K562 (cell line): Measurements from ENCODE around the gene SCAP. TPM values are rescaled to one million over a fixed set of nuclear protein-coding genes. Genes with fewer than 3 reads are reported as not detected.

Experiments
- EHMT2 ChIP-seq: fragments of 450-650 bp; IDR thresholded peaks from 2 replicates; pipeline ENCODE4 v1.6.1; 2018; ENCODE audit warnings: antibody characterized with exemption
- ELK1 ChIP-seq: sonication (generic); formaldehyde crosslinking; IDR thresholded peaks from 2 replicates; pipeline ENCODE4 v1.8.1; 2022; ENCODE audit warnings: missing genetic modification reagents
- FOXJ2 ChIP-seq: fragments of 200-800 bp; sonication (Bioruptor generic); IDR thresholded peaks from 2 replicates; pipeline ENCODE4 v1.6.1; 2016; ENCODE audit warnings: missing genetic modification characterization, missing compliant biosample characterization
- FUS ChIP-seq: fragments of 200-400 bp; formaldehyde crosslinking; optimal IDR thresholded peaks from 2 replicates; pipeline ENCODE3; 2017; ENCODE audit warnings: low read depth, low read length
- HDGF ChIP-seq: fragments of 450-650 bp; IDR thresholded peaks from 2 replicates; pipeline ENCODE4 v1.6.1; 2016
- ILK ChIP-seq: fragments of 450-650 bp; IDR thresholded peaks from 2 replicates; pipeline ENCODE4 v1.6.1; 2016; ENCODE audit warnings: missing genetic modification characterization, low read depth, mild to moderate bottlenecking, missing compliant biosample characterization, moderate library complexity, borderline replicate concordance
- IRF2 ChIP-seq: sonication (generic); formaldehyde crosslinking; IDR thresholded peaks from 2 replicates; pipeline ENCODE4 v1.8.1; 2022; ENCODE audit warnings: mild to moderate bottlenecking, missing genetic modification reagents
- KDM4B ChIP-seq, 2 experiments: fragments of 450-650 bp in 1 of 2; sonication (generic) in 1 of 2; IDR thresholded peaks; 2 replicates each; pipeline ENCODE4 v1.6.1; 2016 to 2017; ENCODE audit warnings: borderline replicate concordance in 2 of 2, antibody characterized with exemption in 1 of 2, low read depth in 1 of 2, mild to moderate bottlenecking in 1 of 2
- KHSRP ChIP-seq: fragments of 450-650 bp; IDR thresholded peaks from 2 replicates; pipeline ENCODE4 v1.6.1; 2017
- MCM5 ChIP-seq: fragments of 450-650 bp; IDR thresholded peaks from 2 replicates; pipeline ENCODE4 v1.6.1; 2016; ENCODE audit warnings: low read depth
- MEF2D ChIP-seq: conservative IDR thresholded peaks from 2 replicates; pipeline ENCODE4 v1.6.1; 2016; ENCODE audit warnings: low read depth, missing genetic modification characterization, missing compliant biosample characterization
- NFRKB ChIP-seq: fragments of 450-650 bp; IDR thresholded peaks from 2 replicates; pipeline ENCODE4 v1.6.1; 2016; ENCODE audit warnings: low read depth
- PATZ1 ChIP-seq: fragments of 250-450 bp; sonication (Bioruptor Pico); IDR thresholded peaks from 2 replicates; pipeline ENCODE4 v1.5.0; 2020; ENCODE audit warnings: mild to moderate bottlenecking, borderline replicate concordance
- PKNOX1 ChIP-seq: fragments of 450-650 bp; IDR thresholded peaks from 2 replicates; pipeline ENCODE4 v1.6.1; 2016
- RBM17 ChIP-seq: fragments of 200-400 bp; formaldehyde crosslinking; IDR thresholded peaks from 2 replicates; pipeline ENCODE4 v1.6.1; 2017; ENCODE audit warnings: low read depth, mild to moderate bottlenecking, low read length, borderline replicate concordance
- ZBTB11 ChIP-seq, 3 experiments: fragments of 200-800 bp in 1 of 3; fragments of 250-450 bp in 1 of 3; fragments of 450-650 bp in 1 of 3; sonication (Bioruptor Pico) in 1 of 3; sonication (Bioruptor generic) in 1 of 3; formaldehyde crosslinking in 1 of 3; IDR thresholded peaks; 2 replicates each; pipeline versions ENCODE4 v1.6.1 to v1.8.0; 2016 to 2022; ENCODE audit warnings: mild to moderate bottlenecking in 2 of 3, missing genetic modification characterization in 2 of 3, missing compliant biosample characterization in 1 of 3, moderate library complexity in 1 of 3
- ZNF212 ChIP-seq: fragments of 450-650 bp; formaldehyde crosslinking; IDR thresholded peaks from 2 replicates; pipeline ENCODE4 v1.4.0; 2020; ENCODE audit warnings: mild to moderate bottlenecking
- ZNF224 ChIP-seq: sonication (generic); formaldehyde crosslinking; IDR thresholded peaks from 2 replicates; pipeline ENCODE4 v1.8.0; 2022; ENCODE audit warnings: mild to moderate bottlenecking, missing genetic modification reagents
- ZNF76 ChIP-seq: fragments of 250-450 bp; sonication (Bioruptor Pico); IDR thresholded peaks from 2 replicates; pipeline ENCODE4 v1.4.0; 2020; ENCODE audit warnings: mild to moderate bottlenecking, moderate library complexity, borderline replicate concordance
- polyA plus RNA-seq, 8 experiments: library from polyadenylated mRNA; depleted of rRNA in 4 of 8; stranded (reverse) in 5 of 8; unstranded in 3 of 8; fragments of >200 nt; fragmentation: Nextera tagmentation in 2 of 8; fragmentation: Illumina TruSeq in 1 of 8; extraction: Ambion mirVana in 2 of 8; extraction: Trizol in 1 of 8; gene quantifications; 2 replicates each; pipeline versions ENCODE4 v1.2.1 to v1.2.3, GENCODE V29; 2011 to 2014; ENCODE audit warnings: inconsistent platforms in 1 of 8, missing spikeins in 1 of 8
- total RNA-seq, 7 experiments: library from RNA; depleted of rRNA in 6 of 7; stranded (reverse); fragments of >200 nt in 6 of 7; fragmentation: Illumina TruSeq in 2 of 7; extraction: Trizol in 2 of 7; gene quantifications; 2 replicates each; pipeline versions ENCODE4 v1.2.1 to v1.2.3, GENCODE V29; 2011 to 2021; ENCODE audit warnings: low replicate concordance in 1 of 7
- TF ChIP-seq, protein P1 (sequence below): fragments of 450-650 bp; formaldehyde crosslinking; IDR thresholded peaks from 2 replicates; pipeline ENCODE4 v1.4.0; 2020; ENCODE audit warnings: mild to moderate bottlenecking, moderate library complexity

Gene SCAP
- total and polyA plus RNA-seq, 9 of the 15 experiments (the other 6 are each of a cell fraction or from before 2014, with no cell fraction given) = 2.6 to 104 (median 37.8) TPM

DNA sequence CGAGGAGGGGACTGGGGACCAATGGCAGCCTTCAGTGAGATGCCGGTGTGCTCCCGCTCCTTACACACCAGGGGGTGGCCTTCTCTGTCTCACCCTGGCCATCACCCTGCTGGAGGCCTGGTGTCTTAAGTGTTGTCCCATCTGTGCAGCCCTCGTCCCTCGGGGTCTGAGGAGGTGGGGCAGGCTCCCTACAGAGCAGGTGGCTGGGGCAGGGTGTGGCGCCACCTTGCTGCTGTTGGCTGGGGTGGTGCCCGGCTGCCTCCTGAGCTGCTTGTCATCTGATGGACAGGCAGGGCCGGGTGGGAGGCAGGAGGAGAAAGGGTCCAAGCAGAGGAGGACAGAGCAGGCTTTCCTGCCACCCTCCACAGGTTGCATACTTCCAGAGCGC, 69.0 kb downstream of the SCAP start (continued):
- TF ChIP-seq ZBTB11 (CRISPR knock-in tag; IDR thresholded peaks at IDR 0.05) (peak in 1 of 3 experiments; percentile 31; a peak in 1 of 6 replicates), ZNF212 (CRISPR knock-in tag) (no peak), KDM4B (IDR thresholded peaks at IDR 0.05; ENCODE audit: borderline replicate concordance in 2 of 2, low read depth in 1 of 2) (0 out of 4 replicates have a peak, but pooled peaks of 1 of the 2 experiments have one; percentile 47), FOXJ2 (peak; percentile 52; the same call in 1 of the 2 replicates), PATZ1 (CRISPR knock-in tag) (no peak), ZNF76 (CRISPR knock-in tag) (no peak), KHSRP (no peak), ELK1 (no peak), MCM5 (no peak), HDGF (no peak), ILK (tag) (no peak), MEF2D (tag) (no peak), EHMT2 (no peak), ZNF224 (no peak), NFRKB (no peak), IRF2 (no peak), RBM17 (no peak), FUS (no peak), PKNOX1 (peak; percentile 83)
- TF ChIP-seq, protein P1, sequence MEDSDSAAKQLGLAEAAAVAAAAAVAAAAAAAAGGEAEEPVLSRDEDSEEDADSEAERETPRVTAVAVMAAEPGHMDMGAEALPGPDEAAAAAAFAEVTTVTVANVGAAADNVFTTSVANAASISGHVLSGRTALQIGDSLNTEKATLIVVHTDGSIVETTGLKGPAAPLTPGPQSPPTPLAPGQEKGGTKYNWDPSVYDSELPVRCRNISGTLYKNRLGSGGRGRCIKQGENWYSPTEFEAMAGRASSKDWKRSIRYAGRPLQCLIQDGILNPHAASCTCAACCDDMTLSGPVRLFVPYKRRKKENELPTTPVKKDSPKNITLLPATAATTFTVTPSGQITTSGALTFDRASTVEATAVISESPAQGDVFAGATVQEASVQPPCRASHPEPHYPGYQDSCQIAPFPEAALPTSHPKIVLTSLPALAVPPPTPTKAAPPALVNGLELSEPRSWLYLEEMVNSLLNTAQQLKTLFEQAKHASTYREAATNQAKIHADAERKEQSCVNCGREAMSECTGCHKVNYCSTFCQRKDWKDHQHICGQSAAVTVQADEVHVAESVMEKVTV = no peak
